Stimulated activated naive CD4-positive, alpha-beta T cell (primary cell): ENCODE measurements around the gene LAD1.
A peak's percentile ranks its signal among the peaks of the same experiment; 100 is the strongest.

Experiments
- DNase-seq, 6 experiments: peaks; one replicate each; lab custom pipeline; 2025; lab: John Stamatoyannopoulos, UW

LAD1 gene

GRCh38 chr1:201391225-201391624, 7.9 kb downstream of the LAD1 start:
- DNase-seq = no peak

DNA sequence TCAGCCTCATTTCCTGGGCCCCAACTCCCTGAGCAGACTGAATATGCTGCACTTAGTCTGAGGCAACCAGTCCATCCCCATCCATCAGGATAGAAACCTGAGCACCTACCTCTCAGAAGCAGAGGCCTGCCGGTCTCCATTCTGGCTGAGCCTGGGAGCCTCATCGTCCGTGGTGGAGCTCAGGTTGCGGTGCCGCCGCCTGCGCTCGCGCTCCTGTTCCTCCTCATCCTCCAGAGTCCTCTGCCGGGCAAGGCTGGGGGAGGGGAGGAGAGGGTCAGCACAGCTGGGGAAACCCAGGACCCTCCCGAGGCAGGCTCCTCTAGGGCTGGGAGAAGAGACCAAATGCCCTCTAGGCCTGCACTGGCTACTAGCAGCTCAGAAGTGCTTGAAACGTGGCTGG, 10.1 kb downstream of the LAD1 start:
- no peak for DNase-seq

GRCh38 chr1:201386208-201386607, 12.9 kb downstream of the LAD1 start:
- DNase-seq = no peak

DNA sequence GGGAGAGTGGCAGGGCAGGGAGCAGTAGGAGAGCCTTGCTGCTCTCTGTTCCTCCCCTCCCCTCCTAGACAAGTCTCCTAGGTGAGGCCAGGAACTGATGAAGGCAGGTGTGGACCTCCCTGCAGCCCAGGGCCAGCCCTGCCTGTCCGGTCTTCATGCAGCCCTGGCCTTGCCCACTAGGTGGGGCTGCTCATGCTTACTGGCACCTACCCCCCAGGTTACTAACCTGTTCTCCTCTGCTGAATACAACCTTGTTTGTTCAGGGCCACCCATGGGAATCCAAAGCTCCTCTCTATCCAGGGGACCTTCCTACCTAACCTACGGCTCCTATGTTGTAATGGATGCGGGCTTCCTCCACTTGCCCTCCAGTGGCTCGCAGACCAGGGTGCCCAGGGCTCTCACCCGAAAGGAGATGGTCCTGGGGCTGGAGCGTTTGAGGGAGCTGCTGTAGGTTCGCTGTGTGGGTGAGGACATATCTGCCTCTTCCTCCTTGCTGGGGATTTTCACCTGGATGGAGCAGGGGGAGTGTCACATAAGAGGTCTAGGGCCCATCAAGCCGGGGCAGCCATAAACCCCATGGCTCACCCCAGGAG, 13.7 kb downstream of the LAD1 start:
- DNase-seq = peak in 1 of 6 experiments; percentile 7

GRCh38 chr1:201384406-201384782, 14.7 kb downstream of the LAD1 start:
- DNase-seq = no peak

GRCh38 chr1:201383647-201384405, 15.3 kb downstream of the LAD1 start:
- DNase-seq = no peak

DNA sequence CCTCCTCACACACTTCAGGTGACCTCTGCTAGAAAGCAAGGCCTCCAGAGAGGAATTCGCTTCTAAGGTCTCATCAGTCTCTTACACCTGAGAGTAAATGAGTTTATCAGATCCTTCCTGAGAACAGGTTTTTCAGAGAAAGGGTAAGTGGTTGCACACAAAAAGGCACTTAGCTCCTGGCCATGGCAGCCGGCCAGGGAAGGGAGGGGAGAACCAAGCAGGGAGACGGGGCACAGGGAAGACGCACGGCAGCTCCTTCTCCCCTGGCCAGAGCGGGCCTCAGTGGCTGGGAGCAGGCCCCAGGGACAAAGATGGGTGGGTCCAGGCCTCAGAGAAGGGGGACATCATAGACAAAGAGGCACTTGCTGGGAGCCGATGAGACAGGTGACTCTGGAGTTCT, 18.0 kb downstream of the LAD1 start:
- no peak for DNase-seq

DNA sequence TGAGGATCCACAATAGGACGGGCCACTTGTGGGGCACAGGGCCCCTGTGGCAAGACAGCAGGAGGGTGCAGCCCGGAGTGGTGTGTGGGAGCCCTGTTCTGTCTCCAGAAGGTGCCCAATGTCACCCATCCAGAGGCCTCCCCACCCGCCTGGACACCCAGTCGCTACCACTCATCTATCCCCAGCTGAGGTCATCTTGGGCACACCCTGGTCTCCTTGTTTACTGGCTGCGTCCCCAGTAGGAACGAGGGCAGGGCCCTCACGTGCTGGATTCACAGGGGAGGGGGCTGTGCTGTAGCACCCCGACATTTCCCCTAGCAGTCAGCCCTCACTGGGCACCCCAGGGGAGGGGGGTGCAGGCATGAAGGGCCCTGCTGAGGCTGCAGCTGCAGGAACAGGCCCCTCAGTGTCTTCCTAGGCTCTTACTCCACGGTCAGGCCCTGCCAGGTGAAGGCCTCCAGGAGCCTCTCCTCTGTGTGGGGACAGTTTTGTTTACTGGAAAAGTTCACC, 19.3 kb downstream of the LAD1 start:
- no peak for DNase-seq

DNA sequence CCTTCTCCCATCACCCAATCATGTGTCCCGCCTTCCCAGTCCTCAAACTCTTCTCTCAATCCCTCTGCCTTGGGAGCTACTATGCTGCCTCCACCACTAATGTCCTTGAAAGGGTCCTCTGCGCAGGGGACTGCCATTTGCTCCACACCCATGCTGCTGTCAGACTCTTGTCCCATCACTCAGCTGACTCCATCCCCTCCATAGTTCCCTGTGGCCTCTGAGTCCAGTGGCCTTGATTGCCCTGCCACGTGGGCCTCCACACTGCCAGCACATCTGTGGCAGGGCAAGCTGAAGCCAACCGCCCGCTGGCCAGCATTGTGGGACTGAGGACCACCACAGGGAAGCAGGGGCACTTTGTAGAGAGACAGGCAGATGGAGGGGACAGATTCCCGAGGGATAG, 20.3 kb downstream of the LAD1 start:
- DNase-seq = no peak

DNA sequence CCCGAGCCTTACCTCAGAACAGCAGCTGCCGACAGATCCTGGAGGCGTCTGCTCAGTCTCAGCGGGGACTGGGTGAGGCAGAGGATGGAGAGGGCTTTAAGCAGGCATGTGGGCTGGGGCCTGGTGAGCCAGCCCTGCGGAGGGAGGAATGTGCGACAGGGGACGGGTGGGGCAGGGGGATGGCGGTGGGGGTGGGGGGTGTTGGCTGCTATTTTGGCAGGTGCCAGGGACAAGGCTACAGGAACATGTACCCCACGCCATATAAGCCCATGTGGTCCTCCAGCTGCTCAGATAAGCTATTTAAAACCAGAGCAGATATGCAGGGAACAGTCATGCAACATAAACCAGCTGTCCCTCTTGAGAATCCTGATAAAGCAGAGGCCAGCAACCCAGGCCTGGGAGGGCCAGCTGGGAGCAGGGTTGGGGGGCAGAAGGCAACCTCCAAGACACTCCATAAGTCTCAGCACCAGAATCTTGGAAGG, 21.5 kb downstream of the LAD1 start, which contains the start of gene TNNT2:
Gene TNNT2 (minus strand): TSS at position 70 of the 482 bp plus-strand sequence. CDS start 4,426 bp downstream, outside the sequence.
- DNase-seq = no peak

- DNase-seq = no peak
These were observed 22.4 kb downstream of the LAD1 start for GRCh38 chr1:201376464-201377374.

DNA sequence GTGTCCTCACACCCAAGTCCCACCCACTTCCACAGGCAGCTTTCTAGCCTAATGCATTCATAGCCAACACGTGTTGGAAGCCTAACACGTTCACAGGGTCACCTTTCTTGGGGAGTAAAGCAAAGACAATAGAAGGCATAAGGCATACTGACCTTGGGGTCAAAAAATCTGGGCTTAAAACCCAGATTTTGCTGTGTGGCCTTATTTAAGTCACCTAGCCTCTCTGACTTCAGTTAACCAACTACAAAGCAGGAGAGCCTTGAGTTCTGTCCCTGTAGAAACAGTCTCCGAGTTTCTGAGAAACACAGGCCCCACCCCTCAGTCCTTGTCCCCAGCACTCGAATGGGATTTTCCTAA, 23.0 kb downstream of the LAD1 start:
- no peak for DNase-seq

GRCh38 chr1:201375169-201375568, 24.0 kb downstream of the LAD1 start:
- DNase-seq = no peak

- no peak for DNase-seq
These were observed 24.8 kb downstream of the LAD1 start for GRCh38 chr1:201374364-201374763.

DNA sequence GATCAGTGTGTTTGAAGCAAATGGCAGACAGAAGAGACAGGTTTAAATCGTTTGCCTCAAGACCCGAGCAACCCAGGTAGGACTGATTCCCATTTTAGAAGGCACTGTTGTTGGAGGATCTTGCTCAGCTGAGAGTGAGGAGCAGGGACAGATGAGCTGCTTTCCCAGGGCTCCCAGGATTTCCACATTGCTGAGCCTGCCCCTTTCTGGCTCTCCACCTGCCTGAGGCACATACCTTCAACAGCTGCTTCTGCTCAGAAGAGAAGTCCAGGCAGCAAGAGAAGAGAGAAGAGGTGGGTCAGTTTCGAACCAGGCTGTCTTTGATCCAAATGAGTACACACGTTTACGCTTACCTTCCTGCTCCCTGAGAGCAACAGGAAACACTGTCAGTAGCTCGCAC, 27.3 kb downstream of the LAD1 start:
- DNase-seq = no peak

DNA sequence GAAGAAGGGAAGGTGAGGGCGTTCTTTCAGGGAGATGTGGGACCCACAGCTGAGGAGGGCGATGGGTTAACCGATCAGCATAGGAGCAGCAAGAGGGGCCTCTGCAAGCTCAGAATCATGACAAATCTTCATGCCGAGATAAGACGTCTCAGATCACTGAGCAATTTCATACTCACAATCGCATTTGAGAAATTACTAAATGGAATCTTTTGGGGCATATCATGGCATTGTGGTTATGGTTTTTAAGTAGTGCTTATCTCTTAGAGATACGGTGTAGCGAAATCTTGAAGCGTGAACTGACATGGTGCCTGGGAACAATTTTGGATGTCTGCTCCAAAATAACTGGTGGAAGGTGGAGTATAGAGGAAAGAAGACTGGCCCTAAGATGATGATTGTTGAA, 27.8 kb downstream of the LAD1 start:
- no peak for DNase-seq

- no peak for DNase-seq
These were observed 28.6 kb downstream of the LAD1 start for GRCh38 chr1:201370500-201370899.

DNA sequence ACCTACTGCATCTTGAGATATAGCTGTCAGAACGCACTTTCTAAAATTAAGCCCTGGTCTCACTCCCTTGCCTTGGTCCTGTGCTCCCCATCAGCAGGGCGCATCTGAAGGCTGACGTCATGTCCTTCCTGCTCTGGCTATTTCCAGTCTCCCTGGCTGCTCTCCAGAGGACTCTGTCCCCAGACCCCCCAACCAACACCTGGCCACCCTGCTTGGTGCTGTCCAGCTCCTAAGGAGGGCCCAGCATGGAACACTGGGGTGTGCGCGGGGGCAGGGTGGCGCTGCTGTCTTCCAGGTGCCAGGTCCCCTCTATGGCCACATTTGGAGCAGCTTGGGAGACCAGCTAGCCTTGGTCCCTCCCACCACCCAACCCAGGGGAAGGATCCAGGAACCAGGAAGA, 29.9 kb downstream of the LAD1 start:
- no peak for DNase-seq

DNA sequence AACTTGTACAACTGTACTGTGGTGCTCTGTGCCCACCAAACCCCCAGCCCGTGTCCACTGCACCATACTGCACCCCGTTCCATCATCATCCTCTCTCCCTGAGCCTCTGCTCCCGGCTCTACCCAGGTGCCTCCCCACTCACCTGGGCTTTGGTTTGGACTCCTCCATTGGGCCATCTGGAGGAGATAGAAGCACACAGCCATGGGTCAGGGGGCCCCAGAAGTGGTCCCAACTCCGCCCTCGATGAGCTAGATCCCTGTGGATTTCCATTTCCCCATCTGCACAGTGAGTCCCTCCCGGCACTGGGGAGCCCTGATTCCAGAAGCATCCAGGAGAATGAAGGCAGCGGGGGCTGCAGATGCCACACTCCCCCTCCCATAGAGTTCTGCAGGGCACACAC, 32.4 kb downstream of the LAD1 start:
- DNase-seq = no peak

DNA sequence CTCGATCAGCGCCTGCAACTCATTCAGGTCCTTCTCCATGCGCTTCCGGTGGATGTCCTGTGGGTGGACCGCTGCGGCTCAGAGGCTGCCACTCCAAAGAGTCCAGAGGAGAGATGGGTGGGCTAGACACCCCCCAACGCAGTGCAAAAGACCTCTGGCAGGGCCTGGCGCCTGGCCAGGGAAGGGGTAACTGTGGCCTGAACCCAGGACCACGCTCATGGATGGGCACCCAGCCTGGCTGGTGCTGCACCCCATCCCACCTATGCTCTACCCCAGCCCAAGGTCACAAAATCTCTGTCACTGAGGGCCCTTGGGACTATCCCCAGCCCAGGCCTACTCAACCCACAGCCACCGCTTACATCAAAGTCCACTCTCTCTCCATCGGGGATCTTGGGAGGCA, 33.9 kb downstream of the LAD1 start:
- DNase-seq = no peak

DNA sequence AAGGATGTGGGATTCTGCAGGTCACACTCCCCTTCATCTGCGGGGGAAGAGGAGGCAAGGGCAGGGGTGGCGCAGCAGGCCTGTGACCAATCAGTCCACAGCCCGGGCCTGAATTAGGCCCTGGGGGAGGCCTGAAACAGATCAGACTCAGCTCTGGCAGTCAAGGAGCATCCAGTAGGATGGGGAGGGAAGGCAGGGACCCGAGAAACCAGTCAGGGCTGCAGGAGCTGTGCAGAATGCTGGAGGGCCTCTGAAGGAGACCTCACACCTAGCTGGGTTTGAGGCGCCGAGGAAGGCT, 34.4 kb downstream of the LAD1 start:
- DNase-seq = no peak

GRCh38 chr1:201363467-201363866, 35.7 kb downstream of the LAD1 start:
- DNase-seq = no peak

DNA sequence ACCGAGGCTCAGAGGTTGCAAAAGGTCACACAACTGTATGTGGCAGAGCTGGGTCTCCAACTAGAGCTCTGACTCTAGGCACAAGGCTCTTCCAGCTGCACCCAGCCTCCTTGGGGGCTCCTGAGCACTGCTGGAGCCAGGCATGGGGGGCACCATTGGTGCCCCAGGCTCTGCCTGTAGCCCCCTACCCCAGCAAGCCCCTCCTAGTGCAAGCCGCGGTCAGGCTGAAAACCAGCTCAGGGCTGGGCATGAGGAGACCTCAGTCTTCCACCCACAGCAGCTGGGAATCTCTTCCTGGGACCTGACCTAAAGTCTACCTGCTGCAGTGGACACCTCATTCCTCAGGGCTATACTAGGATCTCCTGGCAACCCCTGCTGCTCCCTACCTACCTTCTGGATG, 36.2 kb downstream of the LAD1 start:
- DNase-seq = no peak
